HG03571 (cell line): ENCODE measurements around the gene SNED1.
"Not testable (repeated sequence)": the region's sequence is repeated elsewhere in the genome, so short reads cannot be mapped to it uniquely, and the experiment has no call there.

Experiments
- ATAC-seq: cut with Tn5 transposase; IDR thresholded peaks from one replicate; pipeline ENCODE4 v1.9.1; 2021; ENCODE audit not compliant: unreplicated experiment

SNED1 gene

GRCh38 chr2:241104611-241105010, 106.2 kb downstream of the SNED1 start:
- not testable (repeated sequence) for ATAC-seq

GRCh38 chr2:241105641-241106040, 107.2 kb downstream of the SNED1 start:
- no peak for ATAC-seq

- ATAC-seq: no peak
Measured at GRCh38 chr2:241107031-241107783, 108.8 kb downstream of the SNED1 start.

DNA sequence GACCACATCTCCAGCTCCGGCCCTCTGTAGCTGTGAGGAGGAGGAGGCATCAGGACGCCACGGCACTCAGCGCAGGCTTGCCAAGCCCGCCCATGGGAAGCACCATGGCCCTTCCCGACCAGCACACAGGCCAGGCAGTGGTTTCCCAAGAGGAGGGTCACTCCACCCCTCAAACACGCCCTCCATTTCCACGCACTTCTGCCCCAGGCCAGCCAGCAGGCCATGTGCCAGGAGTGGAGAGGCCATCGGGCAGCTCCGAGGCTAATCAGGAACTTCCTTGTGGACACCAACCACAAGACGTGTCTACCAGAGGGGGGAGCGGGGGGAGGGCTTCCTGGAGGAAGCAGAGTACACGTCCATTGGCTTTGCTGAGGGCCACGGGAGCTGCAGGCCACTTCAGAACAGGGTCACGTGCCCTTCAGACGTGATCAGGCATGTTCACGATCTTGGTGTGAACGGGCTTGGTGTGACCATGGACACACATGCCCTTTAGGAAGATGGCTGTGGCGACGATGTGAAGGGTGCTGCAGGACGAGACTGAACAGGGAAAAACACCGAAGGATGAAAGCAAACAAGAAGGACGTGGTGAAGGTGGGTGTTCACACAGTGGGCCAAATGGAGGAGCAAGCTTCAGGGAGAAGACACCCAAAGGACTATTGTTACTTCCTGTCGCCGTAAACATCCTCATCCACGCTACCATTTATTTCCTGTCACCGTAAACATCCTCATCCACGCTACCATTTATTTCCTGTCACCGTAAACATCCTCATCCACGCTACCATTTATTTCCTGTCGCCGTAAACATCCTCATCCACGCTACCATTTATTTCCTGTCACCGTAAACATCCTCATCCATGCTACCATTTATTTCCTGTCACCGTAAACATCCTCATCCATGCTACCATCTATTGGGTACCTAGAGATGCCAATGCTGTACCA, 110.1 kb downstream of the SNED1 start:
- ATAC-seq: no peak

GRCh38 chr2:241109210-241110088, 111.0 kb downstream of the SNED1 start:
- no peak for ATAC-seq

DNA sequence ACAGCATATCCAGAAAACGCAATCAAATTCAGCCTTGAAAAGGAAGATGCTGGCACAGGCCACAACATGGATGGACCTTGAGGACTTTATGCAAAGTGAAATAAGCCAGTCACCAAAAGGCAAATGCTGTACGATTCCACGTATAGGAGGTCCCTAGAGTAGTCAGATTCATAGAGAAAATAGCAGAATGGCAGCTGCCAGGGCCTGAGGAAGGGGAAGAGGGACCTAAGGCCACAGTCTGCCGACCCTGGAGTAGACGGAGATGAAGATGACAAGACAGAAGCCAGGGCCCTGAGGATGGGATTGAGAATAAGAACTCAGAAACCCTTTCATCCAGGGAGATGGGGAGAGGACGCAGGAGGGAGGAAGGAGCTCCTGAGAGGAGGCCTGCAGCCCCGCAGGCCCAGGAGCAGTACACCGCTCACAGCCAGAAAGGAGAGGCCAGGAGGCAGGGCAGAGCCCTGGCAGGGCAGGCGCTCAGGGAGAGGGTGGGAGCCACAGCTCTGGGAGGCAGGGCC, 111.7 kb downstream of the SNED1 start:
- no peak for ATAC-seq

- peak; percentile 60 for ATAC-seq
Measured at GRCh38 chr2:241110607-241111439, 112.4 kb downstream of the SNED1 start.

DNA sequence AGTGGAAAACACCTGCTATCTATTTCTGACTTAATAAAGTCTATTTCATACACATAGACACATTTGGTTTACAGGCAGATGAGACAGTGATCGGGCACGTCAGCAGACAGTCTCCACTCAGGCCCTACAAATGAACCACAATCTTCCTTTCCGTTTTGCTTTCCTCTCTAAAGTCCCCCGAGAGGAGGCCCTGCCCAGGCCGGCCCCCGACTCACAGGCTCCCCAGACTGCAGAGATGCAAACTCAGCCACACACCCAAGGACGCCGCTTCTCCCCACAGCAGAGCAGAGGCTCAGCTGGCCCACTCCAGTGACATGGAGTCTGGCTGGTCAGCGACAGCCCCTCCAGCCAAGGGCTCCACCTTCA, 113.0 kb downstream of the SNED1 start:
- peak; percentile 36 for ATAC-seq

GRCh38 chr2:241112046-241112445, 113.6 kb downstream of the SNED1 start:
- no peak for ATAC-seq

DNA sequence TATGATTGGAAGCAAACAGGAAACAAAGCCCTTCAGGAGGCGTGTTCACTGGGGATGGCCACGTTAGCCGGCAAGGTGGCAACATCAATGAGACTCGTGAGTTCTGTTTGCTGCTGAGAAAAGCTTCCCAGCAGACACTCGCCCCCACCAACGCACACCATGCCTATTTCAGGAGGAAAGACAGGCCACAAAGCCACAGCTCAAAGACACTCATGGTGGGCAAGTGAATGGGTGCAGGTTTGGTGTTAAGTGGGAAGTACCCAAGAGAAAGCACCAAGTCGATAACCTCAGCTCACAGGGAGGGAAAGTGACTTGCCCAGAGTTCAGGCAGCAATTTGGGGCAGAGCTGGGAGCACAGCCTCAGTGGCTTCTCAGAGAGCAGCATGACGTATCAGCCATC, 114.2 kb downstream of the SNED1 start:
- ATAC-seq: no peak

DNA sequence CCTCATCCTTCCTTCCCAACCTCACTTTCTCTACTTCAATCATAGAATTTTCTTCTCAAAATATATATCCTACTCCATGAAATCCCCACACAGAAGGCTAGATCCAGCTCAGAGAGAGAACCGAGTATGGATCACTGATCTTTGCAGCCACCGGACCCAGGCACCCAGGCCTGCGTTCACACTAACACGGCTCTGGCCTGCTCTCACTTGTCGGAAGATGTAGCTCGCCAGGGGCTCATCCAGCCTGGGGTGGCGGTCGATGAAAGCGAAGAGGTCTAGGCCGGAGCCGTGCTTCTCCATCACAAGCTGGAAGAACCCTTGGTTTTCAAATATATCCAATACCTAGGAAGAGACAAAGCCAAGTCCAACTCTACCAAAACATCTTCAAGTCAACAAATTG, 116.4 kb downstream of the SNED1 start:
- no peak for ATAC-seq

- no peak for ATAC-seq
Measured at GRCh38 chr2:241115361-241115760, 116.9 kb downstream of the SNED1 start.

DNA sequence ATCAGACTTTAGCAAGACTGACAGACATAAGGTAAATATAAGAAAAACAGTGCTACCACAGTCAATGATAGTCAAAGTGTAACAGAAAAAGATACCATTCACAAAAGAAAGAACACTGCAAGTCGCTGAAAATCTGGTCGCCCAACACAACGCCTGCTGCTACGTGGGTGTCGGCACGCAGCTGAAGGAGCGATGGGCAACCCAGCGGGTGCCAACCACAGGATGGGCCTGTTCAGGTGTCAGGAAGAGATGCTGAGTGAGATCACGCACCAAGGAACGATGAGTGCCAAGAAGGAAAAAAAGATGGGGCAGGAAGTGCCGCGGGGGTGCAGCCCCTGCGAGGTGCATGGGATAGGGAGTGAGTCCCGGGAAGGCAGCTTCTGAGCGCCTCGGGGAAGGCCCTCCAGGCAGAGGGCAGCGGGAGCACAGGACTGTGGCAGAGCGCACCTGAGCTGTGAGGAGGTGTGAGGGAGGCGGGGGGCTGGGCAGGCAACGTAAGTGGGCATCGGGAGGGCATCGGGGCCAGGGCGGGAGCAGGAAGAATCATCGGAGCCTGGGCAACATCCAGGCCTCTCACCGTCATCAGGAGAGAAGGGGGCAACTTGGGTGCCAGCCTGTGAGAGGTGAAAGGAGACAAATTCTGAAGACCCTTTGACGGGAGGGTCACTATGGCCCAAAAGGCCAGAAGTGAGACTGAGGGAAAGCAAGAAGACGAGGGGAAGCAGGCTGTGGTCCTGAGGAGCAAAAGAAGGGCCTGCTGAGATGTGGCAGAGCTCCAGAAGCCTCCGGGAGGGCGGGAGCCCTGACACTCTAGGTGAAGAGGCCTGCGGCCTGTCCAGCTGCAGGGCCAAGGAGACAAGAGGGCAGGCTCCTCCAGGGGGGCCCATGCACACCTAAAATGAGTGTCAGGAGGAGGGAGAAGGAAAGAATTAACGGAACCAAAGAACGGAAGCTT, 118.5 kb downstream of the SNED1 start:
- no peak for ATAC-seq

DNA sequence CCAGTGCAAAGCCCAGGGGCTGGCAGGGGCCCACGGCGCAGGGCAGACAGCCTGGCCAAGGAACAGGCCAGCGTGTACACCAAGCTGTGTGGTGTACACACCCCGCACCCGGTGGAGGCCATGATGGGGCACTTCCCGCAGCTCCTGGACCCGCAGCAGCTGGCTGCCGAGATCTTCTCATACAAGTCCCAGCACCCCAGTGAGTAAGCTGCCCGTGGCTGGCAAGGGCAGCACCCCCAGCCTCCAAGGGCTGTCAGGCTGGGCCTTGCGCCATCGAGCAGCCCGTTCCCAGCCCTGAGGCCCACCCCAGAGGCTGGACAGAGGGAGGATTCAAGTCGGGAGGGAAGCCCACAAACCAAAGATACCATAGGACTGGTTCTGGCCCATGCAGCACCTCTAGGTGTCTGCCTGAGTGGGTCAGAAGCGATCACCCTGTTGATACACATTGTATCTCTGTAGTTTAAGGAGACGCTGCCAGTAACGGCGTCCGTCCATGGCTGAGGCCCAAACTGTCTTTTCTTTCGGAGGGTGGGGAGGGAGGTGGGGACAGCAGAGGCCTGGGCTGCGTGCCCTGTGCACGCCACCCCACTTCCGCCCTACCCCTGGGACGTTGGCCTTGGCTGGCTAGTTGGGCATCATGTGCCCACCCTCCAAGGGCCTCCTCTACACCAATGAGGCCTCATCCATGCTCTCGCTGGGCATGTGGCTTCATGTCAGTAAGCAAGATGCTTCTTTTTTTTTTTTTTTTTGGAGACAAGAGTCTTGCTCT, 120.5 kb downstream of the SNED1 start:
- ATAC-seq: no peak

DNA sequence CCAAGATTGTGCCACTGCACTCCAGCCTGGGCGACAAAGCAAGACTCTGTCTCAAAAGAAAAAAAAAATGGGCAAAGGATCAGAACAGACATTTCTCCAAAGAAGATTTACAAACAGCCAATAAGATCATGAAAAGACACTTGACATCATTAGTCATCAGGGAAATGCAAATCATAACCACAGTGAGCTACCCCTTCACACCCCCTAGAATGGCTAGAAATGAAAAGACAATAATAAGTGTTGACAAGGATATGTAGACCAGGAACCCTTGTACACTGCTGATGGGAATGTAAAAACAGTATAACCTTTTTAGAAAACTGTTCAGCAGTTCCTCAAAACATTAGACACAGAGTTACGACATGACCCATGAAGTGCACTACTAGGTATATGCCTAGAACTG, 122.0 kb downstream of the SNED1 start:
- no peak for ATAC-seq

- ATAC-seq: no peak
Measured at GRCh38 chr2:241121008-241121407, 122.6 kb downstream of the SNED1 start.

GRCh38 chr2:241122376-241123002, 124.1 kb downstream of the SNED1 start:
- ATAC-seq: no peak
